Pancreas (tissue), 10 donors: ENCODE results near the gene NLGN2. TPM values are rescaled to one million over a fixed set of nuclear protein-coding genes. Genes with fewer than 3 reads are reported as not detected.

Experiments
- ATAC-seq, 4 donors: fragments of 200-7000 bp; cut with Tn5 transposase; one replicate each; pipeline versions ENCODE4 v1.8.0 to v1.9.1; 2020; ENCODE audit warnings: mild to moderate bottlenecking in 4 of 4, moderate library complexity in 4 of 4
- DNase-seq, 6 donors: peaks; one replicate each; pipeline ENCODE4 v3.0.0-alpha.2; 2020
- FAIRE-seq: peaks from 2 replicates; lab custom pipeline; 2012; peaks lifted over from hg19 to GRCh38; lab: Jason Lieb, UNC
- H3K27ac ChIP-seq, 4 donors: fragments of 200-600 bp; sonication (generic); 1 replicate in 3 of 4; 2 replicates in 1 of 4; pipeline versions ENCODE4 v1.5.0 to v1.8.0; 2020
- H3K27me3 ChIP-seq, 4 donors: fragments of 200-600 bp; one replicate each; pipeline ENCODE4 v1.8.0; 2021
- H3K36me3 ChIP-seq, 3 donors: fragments of 200-600 bp; sonication (generic) in 1 of 3; one replicate each; pipeline versions ENCODE4 v1.5.0 to v1.8.0; 2020 to 2021
- H3K4me1 ChIP-seq, 3 donors: fragments of 200-600 bp; one replicate each; pipeline ENCODE4 v1.8.0; 2021
- H3K4me3 ChIP-seq, 4 donors: fragments of 200-600 bp; sonication (generic) in 2 of 4; one replicate each; pipeline versions ENCODE4 v1.5.0 to v1.8.0; 2020 to 2021
- H3K9me3 ChIP-seq, 4 donors: fragments of 200-600 bp; one replicate each; pipeline ENCODE4 v1.8.0; 2021
- CTCF ChIP-seq, 4 donors: fragments of 200-600 bp; sonication (generic) in 3 of 4; IDR thresholded peaks; one replicate each; pipeline versions ENCODE4 v1.5.0 to v1.8.0; 2021; ENCODE audit warnings: antibody characterized with exemption in 4 of 4
- WGBS, 2 donors: extraction: QIAGEN DNeasy Blood & Tissue Kit; methylation state at CpG; one replicate each; pipeline ENCODE4 v1.1.7; 2013; 5-methylcytosine and 5-hydroxymethylcytosine counted together
- intact Hi-C, 3 donors: fragments of 100-400 bp; cut with DNase I; formaldehyde crosslinking; loops; one replicate each; pipeline versions ENCODE4 v1.11.1 to v1.14.2; 2022
- polyA plus RNA-seq, 2 donors: library from polyadenylated mRNA; stranded (reverse); fragments of 200-250 nt; gene quantifications; one replicate each; pipeline ENCODE4 v1.2.3, GENCODE V29; 2013
- total RNA-seq, 6 donors: library from RNA; stranded (reverse); fragmentation: NEBNext Ultra II Directional in 4 of 6; extraction: Animal tissue kit (Norgen Biotek cat#: 25700) in 4 of 6; gene quantifications; one replicate each; pipeline versions ENCODE4 v1.2.1 to v1.2.4, GENCODE V29; 2021 to 2023
- donor health status: healthy with polysubstance abuse.
- donor health status: DM: no; HTN: no; CAD: no; lungs with moderate emphysema.
- donor health status: DM: no; HTN: no; CAD: no.
- donor health status: control.
- donor health status: control.
- donor health status: Bipolar disorder and iron deficiency.
- donor health status: DM: yes; HTN: yes; CAD: no.
- donor health status: DM: no; HTN: no; CAD: no.
- donor health status: DM: no; HTN: no; CAD: no.
- donor health status: DM: yes; HTN: yes; CAD: no.

NLGN2 gene
- total and polyA plus RNA-seq, 8 donors = 2.9 to 13.7 (median 5.4) TPM

- no peak overlapping the region for H3K4me3 ChIP-seq
- no peaks in the 10 kb centered on the region for H3K36me3 ChIP-seq
- H3K27me3 ChIP-seq = no peaks in the 10 kb centered on the region
- TF ChIP-seq CTCF (IDR thresholded peaks at IDR 0.05) = no peak
- FAIRE-seq (no peak), DNase-seq (peak in 1 of 6 donors; percentile 44), ATAC-seq (no peak)
- H3K9me3 ChIP-seq = no peaks in the 10 kb centered on the region
- H3K27ac ChIP-seq = no peak overlapping the region
- no peaks in the 10 kb centered on the region for H3K4me1 ChIP-seq
- 93 to 96% methylated on average over 45 to 54 of the region's 54 CpGs for WGBS, 2 donors
- intact Hi-C loops = no loop called here
Measured at GRCh38 chr17:7417056-7417655, 9.5 kb downstream of the NLGN2 start.

GRCh38 chr17:7418472-7419152, 11.0 kb downstream of the NLGN2 start:
- H3K4me3 ChIP-seq = no peak overlapping the region
- H3K27me3 ChIP-seq = no peaks in the 10 kb centered on the region
- no peak for TF ChIP-seq CTCF (IDR thresholded peaks at IDR 0.05)
- no peak overlapping the region for H3K27ac ChIP-seq
- intact Hi-C loops = no loop called here
- FAIRE-seq = no peak
- no peaks in the 10 kb centered on the region for H3K9me3 ChIP-seq
- no peaks in the 10 kb centered on the region for H3K4me1 ChIP-seq
- no peak for ATAC-seq
- peak in 1 of 6 donors; percentile 45 for DNase-seq
- WGBS, 2 donors = 57 to 62% methylated on average over 18 of the region's 18 CpGs
- H3K36me3 ChIP-seq = no peaks in the 10 kb centered on the region

GRCh38 chr17:7419819-7420610, 12.4 kb downstream of the NLGN2 start, which contains the start of gene SPEM1:
TSS of gene SPEM1 (plus strand) at chr17:7420324. CDS start at chr17:7420385, 61 bp downstream.
- peak in 1 of 6 donors; percentile 46 for DNase-seq
- intact Hi-C loops = no loop called here
- WGBS, 2 donors = 71 to 78% methylated on average over 17 of the region's 17 CpGs
- no peaks in the 10 kb centered on the region for H3K36me3 ChIP-seq
- FAIRE-seq = no peak
- no peaks in the 10 kb centered on the region for H3K27me3 ChIP-seq
- TF ChIP-seq CTCF (IDR thresholded peaks at IDR 0.05) = no peak
- no peaks in the 10 kb centered on the region for H3K9me3 ChIP-seq
- H3K27ac ChIP-seq = no peak within 1 kb of the TSS
- H3K4me1 ChIP-seq = no peaks in the 10 kb centered on the region
- no peak for ATAC-seq
- no peak within 1 kb of the TSS for H3K4me3 ChIP-seq

- 92 to 93% methylated on average over 16 of the region's 16 CpGs for WGBS, 2 donors
- no peak overlapping the region for H3K27ac ChIP-seq
- DNase-seq (peak in 1 of 6 donors; percentile 41), FAIRE-seq (no peak), ATAC-seq (no peak)
- intact Hi-C loops = no loop called here
- no peaks in the 10 kb centered on the region for H3K27me3 ChIP-seq
- H3K9me3 ChIP-seq = no peaks in the 10 kb centered on the region
- no peak overlapping the region for H3K4me3 ChIP-seq
- TF ChIP-seq CTCF (IDR thresholded peaks at IDR 0.05) = no peak
- H3K36me3 ChIP-seq = no peaks in the 10 kb centered on the region
- H3K4me1 ChIP-seq = no peaks in the 10 kb centered on the region
Measured at GRCh38 chr17:7421186-7421585, 13.5 kb downstream of the NLGN2 start.
